ENCODE results near the gene TMTC2.

The TMTC2 gene

DNA sequence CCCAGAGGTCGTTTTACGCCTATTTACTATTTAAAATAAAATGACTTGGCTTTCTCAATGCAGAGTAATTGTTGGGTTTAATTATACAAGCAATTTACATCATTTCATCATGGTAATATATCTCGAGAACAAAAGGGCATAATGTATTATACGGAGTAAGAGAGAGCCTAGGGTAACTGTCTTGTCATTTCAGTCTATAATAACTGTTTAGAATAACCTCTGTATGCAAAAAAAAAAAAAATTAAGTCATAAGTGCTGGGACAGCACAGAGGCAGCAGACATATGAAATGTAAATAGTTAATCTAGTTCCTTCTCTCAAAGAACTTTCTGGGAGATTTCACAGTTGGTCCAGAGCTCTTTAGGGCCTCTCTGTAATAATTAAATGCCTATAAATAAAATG is 284.9 kb downstream of the TMTC2 start:
- DNase-seq: no peak
- no peaks in the 10 kb centered on the region for H3K9me3 ChIP-seq (ENCODE audit: control extremely low read depth in 1 of 5, control insufficient read depth in 4 of 5, insufficient read depth in 2 of 5, low read depth in 1 of 5, low read length in 4 of 5)
- ChIA-PET POLR2A (no interaction called here), CTCF (no interaction called here)
- no CpG with 5 or more reads among the region's 4 CpGs for WGBS (ENCODE audit: insufficient coverage)
- H3K27me3 ChIP-seq (replicated peaks in 2 of 5; ENCODE audit: control insufficient read depth in 4 of 5, insufficient read depth in 5 of 5, low read length in 4 of 5): no peaks in the 10 kb centered on the region
- H3K4me1 ChIP-seq (ENCODE audit: control extremely low read depth in 1 of 4, control insufficient read depth in 4 of 4, insufficient read depth in 4 of 4, low read length in 3 of 4): peaks cover 0 to 19% (median under 1%) of the 10 kb centered on the region in 4 experiments
- H3K4me3 ChIP-seq (ENCODE audit: control insufficient read depth in 1 of 7, extremely low read depth in 1 of 7, insufficient read depth in 4 of 7, low read depth in 2 of 7, low read length in 6 of 7): no peak overlapping the region
- no peak overlapping the region for H3K27ac ChIP-seq (ENCODE audit: insufficient read depth in 1 of 2, low read depth in 1 of 2, low read length in 2 of 2, poor library complexity in 1 of 2, severe bottlenecking in 2 of 2)
- no peaks in the 10 kb centered on the region for H3K36me3 ChIP-seq (ENCODE audit: control insufficient read depth in 4 of 4, insufficient read depth in 4 of 4, low read length in 3 of 4)

DNA sequence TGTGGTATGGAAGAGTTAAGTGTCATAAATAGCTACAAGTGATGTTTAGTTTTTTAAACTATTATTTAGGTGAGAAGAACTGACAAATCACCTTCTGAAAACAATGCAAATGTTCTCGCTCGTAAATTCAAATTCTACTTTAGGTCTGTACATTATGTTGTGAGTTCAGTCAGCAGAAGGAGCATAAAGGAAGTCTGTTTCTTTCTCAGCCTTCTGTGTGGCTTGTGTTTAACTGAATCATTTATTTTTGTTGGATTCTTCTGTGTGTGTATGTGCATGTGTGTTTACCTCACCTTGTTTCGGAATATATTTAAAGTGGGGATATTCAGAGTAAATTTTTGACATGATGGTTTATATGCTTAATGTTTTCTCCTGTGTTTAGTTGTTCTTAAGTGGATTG is 285.9 kb downstream of the TMTC2 start:
- WGBS (ENCODE audit: insufficient coverage): 100% methylated on average over 1 of the region's 3 CpGs
- Histone ChIP-seq H3K36me3 (ENCODE audit: control insufficient read depth in 4 of 4, insufficient read depth in 4 of 4, low read length in 3 of 4) (no peaks in the 10 kb centered on the region), H3K27me3 (replicated peaks in 2 of 5; ENCODE audit: control insufficient read depth in 4 of 5, insufficient read depth in 5 of 5, low read length in 4 of 5) (no peaks in the 10 kb centered on the region), H3K4me3 (ENCODE audit: control insufficient read depth in 1 of 7, extremely low read depth in 1 of 7, insufficient read depth in 4 of 7, low read depth in 2 of 7, low read length in 6 of 7) (no peak overlapping the region), H3K4me1 (ENCODE audit: control extremely low read depth in 1 of 4, control insufficient read depth in 4 of 4, insufficient read depth in 4 of 4, low read length in 3 of 4) (peaks cover 0 to 14% (median 0%) of the 10 kb centered on the region in 4 experiments), H3K27ac (ENCODE audit: insufficient read depth in 1 of 2, low read depth in 1 of 2, low read length in 2 of 2, poor library complexity in 1 of 2, severe bottlenecking in 2 of 2) (no peak overlapping the region), H3K9me3 (ENCODE audit: control extremely low read depth in 1 of 5, control insufficient read depth in 4 of 5, insufficient read depth in 2 of 5, low read depth in 1 of 5, low read length in 4 of 5) (no peaks in the 10 kb centered on the region)
- CTCF ChIA-PET: no interaction called here
- DNase-seq: no peak
- POLR2A ChIA-PET: no interaction called here

GRCh38 chr12:82973592-82973991 is 286.9 kb downstream of the TMTC2 start:
- no CpG with 5 or more reads among the region's 3 CpGs for WGBS (ENCODE audit: insufficient coverage)
- Histone ChIP-seq H3K9me3 (ENCODE audit: control extremely low read depth in 1 of 5, control insufficient read depth in 4 of 5, insufficient read depth in 2 of 5, low read depth in 1 of 5, low read length in 4 of 5) (no peaks in the 10 kb centered on the region), H3K4me1 (ENCODE audit: control extremely low read depth in 1 of 4, control insufficient read depth in 4 of 4, insufficient read depth in 4 of 4, low read length in 3 of 4) (peaks cover 0 to 9% (median 0%) of the 10 kb centered on the region in 4 experiments), H3K27ac (ENCODE audit: insufficient read depth in 1 of 2, low read depth in 1 of 2, low read length in 2 of 2, poor library complexity in 1 of 2, severe bottlenecking in 2 of 2) (no peak overlapping the region), H3K4me3 (ENCODE audit: control insufficient read depth in 1 of 7, extremely low read depth in 1 of 7, insufficient read depth in 4 of 7, low read depth in 2 of 7, low read length in 6 of 7) (no peak overlapping the region), H3K36me3 (ENCODE audit: control insufficient read depth in 4 of 4, insufficient read depth in 4 of 4, low read length in 3 of 4) (no peaks in the 10 kb centered on the region), H3K27me3 (replicated peaks in 2 of 5; ENCODE audit: control insufficient read depth in 4 of 5, insufficient read depth in 5 of 5, low read length in 4 of 5) (no peaks in the 10 kb centered on the region)
- DNase-seq: no peak
- CTCF ChIA-PET: no interaction called here
- POLR2A ChIA-PET: no interaction called here

GRCh38 chr12:82981150-82981549 is 294.4 kb downstream of the TMTC2 start:
- Histone ChIP-seq H3K9me3 (ENCODE audit: control extremely low read depth in 1 of 5, control insufficient read depth in 4 of 5, insufficient read depth in 2 of 5, low read depth in 1 of 5, low read length in 4 of 5) (no peaks in the 10 kb centered on the region), H3K27ac (ENCODE audit: insufficient read depth in 1 of 2, low read depth in 1 of 2, low read length in 2 of 2, poor library complexity in 1 of 2, severe bottlenecking in 2 of 2) (no peak overlapping the region), H3K27me3 (replicated peaks in 2 of 5; ENCODE audit: control insufficient read depth in 4 of 5, insufficient read depth in 5 of 5, low read length in 4 of 5) (no peaks in the 10 kb centered on the region), H3K36me3 (ENCODE audit: control insufficient read depth in 4 of 4, insufficient read depth in 4 of 4, low read length in 3 of 4) (no peaks in the 10 kb centered on the region), H3K4me1 (ENCODE audit: control extremely low read depth in 1 of 4, control insufficient read depth in 4 of 4, insufficient read depth in 4 of 4, low read length in 3 of 4) (no peaks in the 10 kb centered on the region), H3K4me3 (ENCODE audit: control insufficient read depth in 1 of 7, extremely low read depth in 1 of 7, insufficient read depth in 4 of 7, low read depth in 2 of 7, low read length in 6 of 7) (no peak overlapping the region)
- WGBS (ENCODE audit: insufficient coverage): no CpG with 5 or more reads among the region's 1 CpG
- DNase-seq: no peak
- CTCF ChIA-PET: no interaction called here
- POLR2A ChIA-PET: no interaction called here

DNA sequence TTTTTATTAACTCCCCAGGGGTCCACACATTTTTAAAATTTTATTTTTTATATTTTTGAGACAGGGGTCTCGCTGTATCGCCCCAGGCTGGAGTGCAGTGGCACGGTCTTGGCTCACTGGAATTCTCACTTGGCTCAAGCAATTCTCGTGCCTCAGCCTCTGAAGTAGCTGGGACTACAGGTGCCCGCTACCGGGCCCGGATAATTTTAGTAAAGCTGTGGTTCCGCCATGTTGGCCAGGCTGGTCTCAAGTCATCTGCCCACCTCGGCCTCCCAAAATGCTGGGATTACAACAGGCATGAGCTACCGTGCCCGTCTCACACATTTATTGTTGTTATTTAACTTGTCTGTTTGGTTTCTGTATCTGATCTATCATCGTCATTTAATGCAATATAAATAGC is 307.4 kb downstream of the TMTC2 start:
- H3K4me1 ChIP-seq (ENCODE audit: control extremely low read depth in 1 of 4, control insufficient read depth in 4 of 4, insufficient read depth in 4 of 4, low read length in 3 of 4): no peaks in the 10 kb centered on the region
- no peak for DNase-seq
- 87% methylated on average over 9 of the region's 12 CpGs for WGBS (ENCODE audit: insufficient coverage)
- no peak overlapping the region for H3K4me3 ChIP-seq (ENCODE audit: control insufficient read depth in 1 of 7, extremely low read depth in 1 of 7, insufficient read depth in 4 of 7, low read depth in 2 of 7, low read length in 6 of 7)
- peaks cover 0 to under 1% (median 0%) of the 10 kb centered on the region in 5 experiments for H3K27me3 ChIP-seq (replicated peaks in 2 of 5; ENCODE audit: control insufficient read depth in 4 of 5, insufficient read depth in 5 of 5, low read length in 4 of 5)
- H3K36me3 ChIP-seq (ENCODE audit: control insufficient read depth in 4 of 4, insufficient read depth in 4 of 4, low read length in 3 of 4): no peaks in the 10 kb centered on the region
- no peaks in the 10 kb centered on the region for H3K9me3 ChIP-seq (ENCODE audit: control extremely low read depth in 1 of 5, control insufficient read depth in 4 of 5, insufficient read depth in 2 of 5, low read depth in 1 of 5, low read length in 4 of 5)
- CTCF ChIA-PET: no interaction called here
- POLR2A ChIA-PET: no interaction called here
- H3K27ac ChIP-seq (ENCODE audit: insufficient read depth in 1 of 2, low read depth in 1 of 2, low read length in 2 of 2, poor library complexity in 1 of 2, severe bottlenecking in 2 of 2): no peak overlapping the region

- Histone ChIP-seq H3K27ac (ENCODE audit: insufficient read depth in 1 of 2, low read depth in 1 of 2, low read length in 2 of 2, poor library complexity in 1 of 2, severe bottlenecking in 2 of 2) (no peak overlapping the region), H3K9me3 (ENCODE audit: control extremely low read depth in 1 of 5, control insufficient read depth in 4 of 5, insufficient read depth in 2 of 5, low read depth in 1 of 5, low read length in 4 of 5) (no peaks in the 10 kb centered on the region), H3K4me1 (ENCODE audit: control extremely low read depth in 1 of 4, control insufficient read depth in 4 of 4, insufficient read depth in 4 of 4, low read length in 3 of 4) (no peaks in the 10 kb centered on the region), H3K36me3 (ENCODE audit: control insufficient read depth in 4 of 4, insufficient read depth in 4 of 4, low read length in 3 of 4) (no peaks in the 10 kb centered on the region), H3K4me3 (ENCODE audit: control insufficient read depth in 1 of 7, extremely low read depth in 1 of 7, insufficient read depth in 4 of 7, low read depth in 2 of 7, low read length in 6 of 7) (no peak overlapping the region), H3K27me3 (replicated peaks in 2 of 5; ENCODE audit: control insufficient read depth in 4 of 5, insufficient read depth in 5 of 5, low read length in 4 of 5) (peaks cover 0 to 1% (median 0%) of the 10 kb centered on the region in 5 experiments)
- CTCF ChIA-PET: no interaction called here
- POLR2A ChIA-PET: interaction anchor here (0.6 kb wide), 1 partner anchor 79 kb away, joined by 3 read pairs; no protein-coding TSS in a partner anchor
- DNase-seq: no peak
These were observed 309.6 kb downstream of the TMTC2 start for GRCh38 chr12:82996168-82996812.

GRCh38 chr12:82998509-82998908 is 311.8 kb downstream of the TMTC2 start:
- Histone ChIP-seq H3K27me3 (replicated peaks in 2 of 5; ENCODE audit: control insufficient read depth in 4 of 5, insufficient read depth in 5 of 5, low read length in 4 of 5) (peaks cover 0 to 1% (median 0%) of the 10 kb centered on the region in 5 experiments), H3K4me3 (ENCODE audit: control insufficient read depth in 1 of 7, extremely low read depth in 1 of 7, insufficient read depth in 4 of 7, low read depth in 2 of 7, low read length in 6 of 7) (no peak overlapping the region), H3K9me3 (ENCODE audit: control extremely low read depth in 1 of 5, control insufficient read depth in 4 of 5, insufficient read depth in 2 of 5, low read depth in 1 of 5, low read length in 4 of 5) (no peaks in the 10 kb centered on the region), H3K27ac (ENCODE audit: insufficient read depth in 1 of 2, low read depth in 1 of 2, low read length in 2 of 2, poor library complexity in 1 of 2, severe bottlenecking in 2 of 2) (no peak overlapping the region), H3K36me3 (ENCODE audit: control insufficient read depth in 4 of 4, insufficient read depth in 4 of 4, low read length in 3 of 4) (no peaks in the 10 kb centered on the region), H3K4me1 (ENCODE audit: control extremely low read depth in 1 of 4, control insufficient read depth in 4 of 4, insufficient read depth in 4 of 4, low read length in 3 of 4) (no peaks in the 10 kb centered on the region)
- CTCF ChIA-PET: no interaction called here
- POLR2A ChIA-PET: no interaction called here
- no peak for DNase-seq

Data from common myeloid progenitor, CD34-positive (primary cell).